CD8-positive, alpha-beta memory T cell (primary cell): Measurements from ENCODE around the gene GLB1L3. TPM values are rescaled to one million over a fixed set of nuclear protein-coding genes. Genes with fewer than 3 reads are reported as not detected.

Source experiments
- CTCF ChIA-PET: fragments of 350-600 bp; sonication (Branson Sonifier 250); formaldehyde crosslinking; loops from one replicate; lab custom pipeline; 2021; ENCODE audit warnings: antibody characterized with exemption; lab: Charles Lee
- POLR2A ChIA-PET: fragments of 350-600 bp; sonication (Branson Sonifier 250); formaldehyde crosslinking; loops from one replicate; lab custom pipeline; 2021; ENCODE audit warnings: antibody characterized with exemption; lab: Charles Lee
- DNase-seq, 5 donors: peaks; one replicate each; pipeline versions ENCODE4 v3.0.0 to v3.0.0-alpha.2; 2020 to 2022; ENCODE audit warnings: mixed read lengths in 1 of 5
- H3K27ac ChIP-seq: one replicate; pipeline ENCODE4 v1.7.0; 2013; ENCODE audit warnings: low read depth, mild to moderate bottlenecking, low read length, moderate library complexity
- H3K27me3 ChIP-seq: 2 replicates; pipeline ENCODE4 v1.7.0; 2013; ENCODE audit warnings: low read length, mild to moderate bottlenecking; ENCODE audit not compliant: insufficient read depth, poor library complexity, severe bottlenecking
- H3K36me3 ChIP-seq: 2 replicates; pipeline ENCODE4 v1.7.0; 2013; ENCODE audit warnings: mild to moderate bottlenecking, low read length, moderate library complexity; ENCODE audit not compliant: insufficient read depth
- H3K4me1 ChIP-seq: 2 replicates; pipeline ENCODE4 v1.7.0; 2013; ENCODE audit warnings: mild to moderate bottlenecking, low read length, moderate library complexity; ENCODE audit not compliant: insufficient read depth
- H3K4me3 ChIP-seq: 2 replicates; pipeline ENCODE4 v1.7.0; 2013; ENCODE audit warnings: mild to moderate bottlenecking, low read length
- H3K9me3 ChIP-seq: 2 replicates; pipeline ENCODE4 v1.7.0; 2013; ENCODE audit warnings: mild to moderate bottlenecking, low read length
- H3K27ac Mint-ChIP-seq, 8 donors: one replicate each; pipeline ENCODE4 v1.8.0; 2020 to 2021; ENCODE audit warnings: mixed read lengths in 8 of 8, mild to moderate bottlenecking in 6 of 8, inconsistent platforms in 3 of 8, moderate library complexity in 3 of 8
- H3K27me3 Mint-ChIP-seq, 2 donors: one replicate each; pipeline ENCODE4 v1.8.0; 2020 to 2021; ENCODE audit warnings: mixed read lengths in 2 of 2, mild to moderate bottlenecking in 1 of 2, moderate library complexity in 1 of 2
- H3K36me3 Mint-ChIP-seq, 3 donors: one replicate each; pipeline ENCODE4 v1.8.0; 2020 to 2021; ENCODE audit warnings: mixed read lengths in 3 of 3, inconsistent platforms in 1 of 3, mild to moderate bottlenecking in 1 of 3
- H3K4me1 Mint-ChIP-seq, 3 donors: one replicate each; pipeline ENCODE4 v1.8.0; 2020 to 2021; ENCODE audit warnings: mixed read lengths in 3 of 3, inconsistent platforms in 1 of 3, mild to moderate bottlenecking in 1 of 3
- H3K4me3 Mint-ChIP-seq, 7 donors: one replicate each; pipeline ENCODE4 v1.8.0; 2020 to 2021; ENCODE audit warnings: mixed read lengths in 7 of 7, mild to moderate bottlenecking in 6 of 7, moderate library complexity in 4 of 7, inconsistent platforms in 2 of 7
- H3K9me3 Mint-ChIP-seq, 5 donors: one replicate each; pipeline ENCODE4 v1.8.0; 2020 to 2022; ENCODE audit warnings: mixed read lengths in 5 of 5, mild to moderate bottlenecking in 3 of 5, moderate library complexity in 2 of 5, inconsistent platforms in 1 of 5
- polyA plus RNA-seq: library from polyadenylated mRNA; unstranded; fragments of 300-500 nt; fragmentation: Illumina TruSeq; gene quantifications from one replicate; pipeline ENCODE4 v1.2.3, GENCODE V29; 2021
- total RNA-seq, 2 experiments: library from RNA; stranded (reverse); gene quantifications; one replicate each; pipeline ENCODE4 v1.2.3, GENCODE V29; 2021

GLB1L3 gene
- total and polyA plus RNA-seq, 3 experiments from 2014 or later: 2.0 to 3.0 (median 2.3) TPM

DNA sequence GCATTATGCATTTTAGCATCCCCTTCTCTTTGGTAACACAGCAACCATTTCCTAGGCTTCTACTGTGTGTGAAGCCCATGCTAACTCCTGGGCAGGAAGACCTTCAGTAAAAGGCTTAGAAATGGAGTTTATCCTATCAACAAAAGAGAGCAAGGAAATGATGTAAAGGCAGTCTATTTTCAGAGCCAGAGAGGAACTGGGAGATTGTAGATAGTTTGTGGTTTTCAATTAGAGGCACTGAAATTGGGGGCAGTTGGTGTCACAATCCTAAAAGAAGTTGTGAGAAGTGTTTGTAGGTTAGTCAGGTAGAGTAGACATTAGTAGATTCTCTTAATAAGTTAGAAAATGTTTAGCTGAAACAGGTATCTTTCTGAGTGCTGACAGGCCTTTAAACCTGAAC, 15.7 kb upstream of the GLB1L3 start:
- Histone ChIP-seq H3K27me3 (no peaks in the 10 kb centered on the region), H3K9me3 (no peaks in the 10 kb centered on the region), H3K4me1 (no peaks in the 10 kb centered on the region), H3K4me3 (no peak overlapping the region), H3K36me3 (peaks cover 32% of the 10 kb centered on the region), H3K27ac (no peak overlapping the region)
- Mint-ChIP-seq H3K4me3 (no peak overlapping the region), H3K4me1 (peaks cover 1 to 6% (median 3%) of the 10 kb centered on the region in 3 donors), H3K9me3 (no peaks in the 10 kb centered on the region), H3K27ac (peak overlapping the region in 1 of 8 donors; percentile 29), H3K36me3 (peaks cover 0 to 78% (median 18%) of the 10 kb centered on the region in 3 donors), H3K27me3 (no peaks in the 10 kb centered on the region)
- ChIA-PET POLR2A (no interaction called here), CTCF (interaction anchor here (0.8 to 7.8 kb wide), 2 partner anchors 12 to 16 kb away, joined by 3 to 58 read pairs; partner anchors contain the start of gene GLB1L3)
- no peak for DNase-seq

DNA sequence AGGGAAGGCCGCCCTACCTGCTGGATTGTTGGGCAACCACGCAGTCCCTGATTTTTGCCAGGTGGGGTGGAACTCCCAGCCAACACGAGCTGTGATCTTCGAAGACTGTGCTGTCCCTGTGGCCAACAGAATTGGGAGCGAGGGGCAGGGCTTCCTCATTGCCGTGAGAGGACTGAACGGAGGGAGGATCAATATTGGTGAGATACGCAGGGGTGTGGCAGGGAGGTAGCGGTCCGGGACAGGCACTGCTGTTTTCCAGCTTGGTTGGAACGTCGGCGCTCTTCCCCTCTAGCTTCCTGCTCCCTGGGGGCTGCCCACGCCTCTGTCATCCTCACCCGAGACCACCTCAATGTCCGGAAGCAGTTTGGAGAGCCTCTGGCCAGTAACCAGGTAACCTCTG, 15.2 kb upstream of the GLB1L3 start:
- Histone ChIP-seq H3K36me3 (peaks cover 32% of the 10 kb centered on the region), H3K4me1 (no peaks in the 10 kb centered on the region), H3K4me3 (no peak overlapping the region), H3K27ac (no peak overlapping the region), H3K9me3 (no peaks in the 10 kb centered on the region), H3K27me3 (no peaks in the 10 kb centered on the region)
- POLR2A ChIA-PET: no interaction called here
- H3K27me3 Mint-ChIP-seq: no peaks in the 10 kb centered on the region
- CTCF ChIA-PET: interaction anchor here (0.8 to 7.8 kb wide), 5 partner anchors 10 to 211 kb away, joined by 3 to 58 read pairs (median 3); partner anchors contain the start of gene GLB1L3
- no peak for DNase-seq
- H3K27ac Mint-ChIP-seq: no peak overlapping the region
- H3K36me3 Mint-ChIP-seq: peaks cover 0 to 78% (median 18%) of the 10 kb centered on the region in 3 donors
- peaks cover 0 to 4% (median 0%) of the 10 kb centered on the region in 3 donors for H3K4me1 Mint-ChIP-seq
- no peaks in the 10 kb centered on the region for H3K9me3 Mint-ChIP-seq
- H3K4me3 Mint-ChIP-seq: no peak overlapping the region

DNA sequence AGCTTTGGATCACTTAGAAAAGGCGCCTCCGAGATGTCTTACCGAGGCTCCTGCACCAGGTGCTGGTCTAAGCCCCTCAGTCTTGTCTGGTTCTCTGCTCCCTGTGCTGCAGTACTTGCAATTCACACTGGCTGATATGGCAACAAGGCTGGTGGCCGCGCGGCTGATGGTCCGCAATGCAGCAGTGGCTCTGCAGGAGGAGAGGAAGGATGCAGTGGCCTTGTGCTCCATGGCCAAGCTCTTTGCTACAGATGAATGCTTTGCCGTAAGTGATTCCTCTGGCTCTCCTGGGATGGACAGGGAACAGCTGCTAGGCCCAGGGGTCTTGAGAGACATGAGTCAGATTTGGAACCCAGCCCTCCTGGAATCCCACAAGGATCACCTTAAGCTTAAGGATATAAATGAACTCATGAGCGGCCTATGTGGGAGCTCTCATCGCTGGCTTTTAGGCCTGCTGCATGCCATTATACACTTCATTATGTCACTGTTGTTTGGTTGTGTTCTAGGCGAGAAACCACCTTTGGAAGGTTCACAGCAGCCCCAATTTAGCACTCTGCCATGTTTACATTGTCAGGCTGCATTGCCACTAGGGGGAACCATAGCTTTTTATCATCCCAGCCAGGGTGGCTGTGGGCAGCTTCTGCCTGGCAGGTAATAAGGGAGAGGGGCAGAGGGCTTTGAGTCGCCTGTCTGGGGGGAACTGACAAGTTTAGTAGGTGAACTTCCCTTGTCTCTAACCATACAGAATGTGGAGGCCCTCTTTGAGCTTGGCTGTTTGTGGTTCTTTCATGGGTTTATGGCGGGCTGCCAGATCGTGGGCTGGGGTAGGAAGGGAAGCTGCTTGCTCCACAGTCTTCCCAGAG, 14.3 kb upstream of the GLB1L3 start:
- no peaks in the 10 kb centered on the region for H3K9me3 Mint-ChIP-seq
- POLR2A ChIA-PET: no interaction called here
- H3K4me3 ChIP-seq: no peak overlapping the region
- DNase-seq: peak in 2 of 5 donors; percentile 28 to 53
- no peaks in the 10 kb centered on the region for H3K27me3 ChIP-seq
- peak overlapping the region in 1 of 8 donors; percentile 24 for H3K27ac Mint-ChIP-seq
- peaks cover 0 to 4% (median 0%) of the 10 kb centered on the region in 3 donors for H3K4me1 Mint-ChIP-seq
- CTCF ChIA-PET: interaction anchor here (0.7 to 7.8 kb wide), 11 partner anchors 8 to 212 kb away, joined by 3 to 58 read pairs (median 4); partner anchors contain the start of genes ACAD8, GLB1L2, GLB1L3 and NCAPD3
- H3K27ac ChIP-seq: no peak overlapping the region
- H3K9me3 ChIP-seq: no peaks in the 10 kb centered on the region
- H3K4me3 Mint-ChIP-seq: no peak overlapping the region
- H3K27me3 Mint-ChIP-seq: no peaks in the 10 kb centered on the region
- no peaks in the 10 kb centered on the region for H3K4me1 ChIP-seq
- peaks cover 32% of the 10 kb centered on the region for H3K36me3 ChIP-seq
- peaks cover 0 to 71% (median 15%) of the 10 kb centered on the region in 3 donors for H3K36me3 Mint-ChIP-seq

DNA sequence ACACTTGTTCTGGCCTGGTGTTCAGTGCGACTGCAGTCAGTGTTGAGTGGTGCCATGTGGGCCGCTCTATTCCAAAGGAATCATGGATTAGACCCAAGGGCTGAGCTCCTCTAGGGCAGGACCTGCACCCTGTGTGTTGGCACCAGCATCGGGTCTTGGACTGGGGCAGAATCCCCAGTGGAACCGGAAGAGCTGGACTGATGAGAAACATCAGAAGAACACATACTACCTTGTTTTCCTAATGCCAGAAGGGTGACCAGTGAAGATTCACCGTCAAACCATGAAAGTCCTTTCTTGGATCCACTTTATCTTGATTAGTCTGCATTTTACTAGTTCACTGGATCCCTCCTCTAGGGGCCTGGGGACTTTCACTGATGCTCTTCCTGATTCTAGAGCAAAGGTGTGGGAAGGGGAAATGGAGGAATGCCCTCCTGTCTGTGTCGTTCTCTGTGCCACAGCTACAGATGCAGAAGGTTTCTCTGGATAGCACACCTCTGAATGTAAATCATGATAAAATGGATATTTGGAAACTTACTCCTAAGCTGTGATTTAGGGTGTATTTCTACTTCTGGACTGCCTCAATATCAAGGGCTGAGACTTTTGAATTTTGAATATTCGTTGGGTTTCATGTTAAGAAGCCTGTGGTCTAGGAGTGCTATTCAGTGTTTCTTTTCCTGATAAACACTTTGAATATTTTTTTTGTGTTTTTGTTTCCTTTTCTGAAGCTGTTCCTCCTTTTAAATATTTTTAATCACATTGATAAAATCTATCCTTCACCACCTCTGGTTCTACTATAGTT, 11.0 kb upstream of the GLB1L3 start:
- Mint-ChIP-seq H3K4me1 (peaks cover 5 to 12% (median 7%) of the 10 kb centered on the region in 3 donors), H3K36me3 (peaks cover 0 to 45% (median 6%) of the 10 kb centered on the region in 3 donors), H3K9me3 (no peaks in the 10 kb centered on the region), H3K4me3 (no peak overlapping the region), H3K27me3 (no peaks in the 10 kb centered on the region), H3K27ac (peak overlapping the region in 5 of 8 donors; percentile 17 to 63 (median 43))
- no peak for DNase-seq
- ChIA-PET CTCF (interaction anchor here (0.7 to 7.8 kb wide), 2 partner anchors 11 kb away, joined by 3 to 58 read pairs; partner anchors contain the start of genes ACAD8, GLB1L3 and THYN1), POLR2A (no interaction called here)
- Histone ChIP-seq H3K36me3 (peaks cover 16% of the 10 kb centered on the region), H3K4me1 (peaks cover 6% of the 10 kb centered on the region), H3K9me3 (no peaks in the 10 kb centered on the region), H3K27me3 (no peaks in the 10 kb centered on the region), H3K27ac (no peak overlapping the region), H3K4me3 (no peak overlapping the region)

DNA sequence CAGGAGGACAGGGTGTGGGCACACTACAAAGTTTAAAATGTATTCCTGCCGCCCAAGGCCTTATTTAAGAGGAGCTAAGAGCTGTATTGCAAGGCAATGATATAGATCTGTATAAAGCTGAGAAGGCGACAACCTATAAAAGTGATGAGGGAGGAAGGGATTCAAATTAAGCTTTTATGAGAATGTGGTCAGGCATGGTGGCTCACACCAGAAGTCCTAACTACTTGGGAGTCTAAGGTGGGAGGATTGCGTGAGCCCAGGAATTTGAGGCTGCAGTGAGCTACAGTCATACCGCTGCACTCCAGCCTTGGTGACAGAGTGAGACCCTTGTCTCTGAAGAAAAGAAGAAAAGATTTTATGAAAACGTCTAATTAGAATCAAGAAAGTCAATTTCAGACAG, 9.7 kb upstream of the GLB1L3 start:
- DNase-seq: no peak
- Histone ChIP-seq H3K36me3 (peaks cover 9% of the 10 kb centered on the region), H3K9me3 (no peaks in the 10 kb centered on the region), H3K27me3 (no peaks in the 10 kb centered on the region), H3K4me3 (no peak overlapping the region), H3K27ac (no peak overlapping the region), H3K4me1 (peaks cover 14% of the 10 kb centered on the region)
- peaks cover 0 to 33% (median 1%) of the 10 kb centered on the region in 3 donors for H3K36me3 Mint-ChIP-seq
- peaks cover 13 to 25% (median 18%) of the 10 kb centered on the region in 3 donors for H3K4me1 Mint-ChIP-seq
- H3K9me3 Mint-ChIP-seq: no peaks in the 10 kb centered on the region
- no peak overlapping the region for H3K4me3 Mint-ChIP-seq
- H3K27ac Mint-ChIP-seq: peak overlapping the region in 2 of 8 donors; percentile 18 to 55
- no peaks in the 10 kb centered on the region for H3K27me3 Mint-ChIP-seq
- CTCF ChIA-PET: interaction anchor here (7.8 kb wide), 1 partner anchor 10 kb away, joined by 58 read pairs; the partner anchor contains the start of gene GLB1L3
- POLR2A ChIA-PET: no interaction called here

DNA sequence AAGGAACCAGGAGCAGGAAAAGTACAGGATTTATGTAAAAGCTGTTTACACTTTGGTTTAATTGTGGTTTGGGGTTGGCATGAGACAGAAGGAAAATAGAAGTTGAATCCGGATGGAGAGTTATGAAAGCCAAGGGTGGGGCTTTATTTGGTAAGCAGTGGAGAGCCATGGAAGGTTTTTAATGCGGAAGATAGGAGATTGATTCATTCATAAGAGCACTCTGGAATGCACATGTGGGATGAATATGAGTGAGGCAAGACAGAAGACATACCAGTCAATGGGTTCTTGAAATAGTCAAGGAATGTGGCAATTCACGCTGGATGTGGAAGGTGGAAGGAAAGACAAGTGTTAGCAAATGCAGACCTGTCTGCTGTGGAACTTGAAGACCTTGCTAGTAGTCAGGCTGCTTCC, 9.3 kb upstream of the GLB1L3 start:
- Mint-ChIP-seq H3K27ac (peak overlapping the region in 1 of 8 donors; percentile 55), H3K9me3 (no peaks in the 10 kb centered on the region), H3K27me3 (no peaks in the 10 kb centered on the region), H3K36me3 (peaks cover 0 to 29% (median 1%) of the 10 kb centered on the region in 3 donors), H3K4me1 (peaks cover 15 to 27% (median 21%) of the 10 kb centered on the region in 3 donors), H3K4me3 (no peak overlapping the region)
- Histone ChIP-seq H3K4me1 (peaks cover 14% of the 10 kb centered on the region), H3K27ac (no peak overlapping the region), H3K4me3 (no peak overlapping the region), H3K27me3 (no peaks in the 10 kb centered on the region), H3K9me3 (no peaks in the 10 kb centered on the region), H3K36me3 (peaks cover 5% of the 10 kb centered on the region)
- POLR2A ChIA-PET: no interaction called here
- no peak for DNase-seq
- CTCF ChIA-PET: interaction anchor here (7.8 kb wide), 1 partner anchor 10 kb away, joined by 58 read pairs; the partner anchor contains the start of gene GLB1L3

DNA sequence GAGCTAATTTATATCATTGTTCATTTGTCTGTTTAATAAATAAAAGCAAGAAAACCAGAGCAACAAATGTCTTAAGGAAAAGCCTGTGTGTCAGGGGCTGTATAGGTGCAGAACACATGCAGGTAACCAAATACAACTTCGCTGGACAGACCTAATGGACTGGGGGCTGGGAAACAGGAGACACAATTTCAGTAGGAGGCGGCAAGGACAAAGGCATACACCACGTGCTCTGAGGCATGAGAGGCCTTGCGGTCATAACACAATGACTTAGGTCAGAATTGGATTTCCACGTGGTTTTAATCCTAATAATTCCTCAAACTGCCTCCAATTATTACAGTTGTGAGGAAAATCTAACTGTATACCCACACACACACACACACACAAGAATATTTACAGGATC, 8.7 kb upstream of the GLB1L3 start:
- DNase-seq: no peak
- H3K9me3 ChIP-seq: no peaks in the 10 kb centered on the region
- no peak overlapping the region for H3K4me3 ChIP-seq
- H3K27me3 Mint-ChIP-seq: peaks cover 0 to 2% of the 10 kb centered on the region in 2 donors
- no peak overlapping the region for H3K4me3 Mint-ChIP-seq
- no peaks in the 10 kb centered on the region for H3K27me3 ChIP-seq
- H3K36me3 ChIP-seq: peaks cover 4% of the 10 kb centered on the region
- H3K4me1 Mint-ChIP-seq: peaks cover 18 to 30% (median 25%) of the 10 kb centered on the region in 3 donors
- H3K36me3 Mint-ChIP-seq: peaks cover 0 to 23% (median 1%) of the 10 kb centered on the region in 3 donors
- ChIA-PET POLR2A (no interaction called here), CTCF (interaction anchor here (7.8 kb wide), 1 partner anchor 9 kb away, joined by 58 read pairs; the partner anchor contains the start of gene GLB1L3)
- H3K27ac Mint-ChIP-seq: peak overlapping the region in 1 of 8 donors; percentile 22
- H3K9me3 Mint-ChIP-seq: no peaks in the 10 kb centered on the region
- H3K27ac ChIP-seq: no peak overlapping the region
- H3K4me1 ChIP-seq: peaks cover 14% of the 10 kb centered on the region
